Panc1 (cell line): ENCODE results near the gene FBF1. TPM values are rescaled to one million over a fixed set of nuclear protein-coding genes. Genes with fewer than 3 reads are reported as not detected.

Source experiments
- ATAC-seq: fragments of 200-7000 bp; cut with Tn5 transposase; 2 replicates; pipeline ENCODE4 v1.9.1; 2020; ENCODE audit warnings: mild to moderate bottlenecking, moderate library complexity
- BruUV-seq: library from RNA; stranded (reverse); fragments of 400-500 nt; replicated peaks from 2 replicates; lab custom pipeline; 2021; lab: Mats Ljungman, UMichigan
- CTCF ChIA-PET: fragments of 300-600 bp; sonication (Branson Sonifier 250); formaldehyde crosslinking; loops from one replicate; lab custom pipeline; 2022; ENCODE audit warnings: antibody characterized with exemption; lab: Charles Lee
- POLR2A ChIA-PET: fragments of 300-600 bp; sonication (Branson Sonifier 250); formaldehyde crosslinking; loops from one replicate; lab custom pipeline; 2022; ENCODE audit warnings: antibody characterized with exemption; lab: Charles Lee
- DNase-seq: peaks from one replicate; pipeline ENCODE4 v3.0.0-alpha.2; 2010; ENCODE audit warnings: low read depth, low spot score
- H3K27ac ChIP-seq: 2 replicates; pipeline ENCODE4 v1.5.1; 2011; ENCODE audit warnings: mild to moderate bottlenecking, low read length, inconsistent platforms
- H3K27me3 ChIP-seq: fragments of 200-500 bp; sonication (Bioruptor generic); 2 replicates; pipeline ENCODE4 v1.6.0; 2014; ENCODE audit warnings: low read length, inconsistent platforms; ENCODE audit not compliant: control insufficient read depth, insufficient read depth
- H3K36me3 ChIP-seq: fragments of 200-500 bp; sonication (Bioruptor generic); 2 replicates; pipeline ENCODE4 v1.5.1; 2014; ENCODE audit warnings: inconsistent platforms, mild to moderate bottlenecking, low read length, moderate library complexity; ENCODE audit not compliant: control insufficient read depth, insufficient read depth
- H3K4me1 ChIP-seq: 2 replicates; pipeline ENCODE4 v1.5.1; 2011; ENCODE audit warnings: inconsistent platforms, mild to moderate bottlenecking, low read length, moderate library complexity; ENCODE audit not compliant: control insufficient read depth, insufficient read depth
- H3K4me3 ChIP-seq, 2 experiments: 2 replicates each; pipeline ENCODE4 v1.5.1; 2011 to 2012; ENCODE audit warnings: low read depth in 2 of 2, low read length in 2 of 2, mild to moderate bottlenecking in 2 of 2, inconsistent platforms in 1 of 2, moderate library complexity in 1 of 2
- H3K9me3 ChIP-seq: fragments of 200-500 bp; sonication (Bioruptor generic); 2 replicates; pipeline ENCODE4 v1.5.1; 2014; ENCODE audit warnings: low read depth, mild to moderate bottlenecking, inconsistent platforms, low read length, moderate library complexity; ENCODE audit not compliant: control insufficient read depth, insufficient read depth
- CTCF ChIP-seq: fragments of 450-650 bp; IDR thresholded peaks from 2 replicates; pipeline ENCODE4 v1.5.1; 2017; ENCODE audit warnings: mild to moderate bottlenecking
- POLR2AphosphoS5 ChIP-seq: IDR thresholded peaks from 2 replicates; pipeline ENCODE4 v1.6.1; 2012; ENCODE audit warnings: mild to moderate bottlenecking, low read depth, low read length, moderate library complexity
- REST ChIP-seq, 2 experiments: IDR thresholded peaks; 2 replicates each; pipeline ENCODE4 v1.6.1; 2011 to 2012; ENCODE audit warnings: low read depth in 2 of 2, control low read depth in 1 of 2, low read length in 1 of 2, mild to moderate bottlenecking in 1 of 2, moderate library complexity in 1 of 2; ENCODE audit not compliant: insufficient read depth in 1 of 2
- SIN3A ChIP-seq: IDR thresholded peaks from 2 replicates; pipeline ENCODE4 v1.6.1; 2012; ENCODE audit warnings: low read depth, mild to moderate bottlenecking, low read length, moderate library complexity, borderline replicate concordance; ENCODE audit not compliant: insufficient read depth
- TCF7L2 ChIP-seq: IDR thresholded peaks from 2 replicates; pipeline ENCODE4 v1.6.1; 2011; ENCODE audit warnings: mild to moderate bottlenecking, low read depth, low read length, inconsistent platforms
- in situ Hi-C: cut with HindIII; loops from 2 replicates; pipeline ENCODE4 v1.10.0; 2016; ENCODE audit warnings: low sequenced_read_pairs, low pct_unique_long_range_greater_than_20kb
- intact Hi-C: fragments of 100-400 bp; cut with micrococcal nuclease; formaldehyde crosslinking; loops from one replicate; pipeline ENCODE4 v1.10.0; 2022; ENCODE audit not compliant: unreplicated experiment
- total RNA-seq: library from RNA; stranded (reverse); gene quantifications from one replicate; pipeline ENCODE4 v1.2.1, GENCODE V29; 2021; ENCODE audit not compliant: unreplicated experiment

The FBF1 gene
- total RNA-seq, 1 experiment from 2014 or later: 32.5 TPM

- in situ Hi-C loops (loop anchor here (25.0 kb wide), 1 partner anchor 121 kb away; the partner anchor contains the start of genes GALR2 and SRP68), intact Hi-C loops (no loop called here)
- H3K36me3 ChIP-seq: peaks cover 5% of the 10 kb centered on the region; the same call in 1 of the 2 replicates
- no peaks in the 10 kb centered on the region for H3K27me3 ChIP-seq
- H3K4me1 ChIP-seq: peaks cover 10% of the 10 kb centered on the region; the same call in 1 of the 2 replicates
- ChIA-PET CTCF (interaction anchor here (1.0 kb wide), 1 partner anchor 36 kb away, joined by 6 read pairs; the partner anchor contains the start of gene MRPL38), POLR2A (interaction anchor here (0.5 to 0.9 kb wide), 2 partner anchors 63 to 169 kb away, joined by 3 read pairs; partner anchors contain the start of gene TRIM47)
- ATAC-seq (peak; percentile 24; the same call in 1 of the 2 replicates), DNase-seq (no peak)
- H3K9me3 ChIP-seq: no peaks in the 10 kb centered on the region
- BruUV-seq: no TSS peak
- peak overlapping the region; percentile 71 to 77 for H3K4me3 ChIP-seq
- peak overlapping the region; percentile 80 for H3K27ac ChIP-seq
- TF ChIP-seq REST (IDR thresholded peaks at IDR 0.05; ENCODE audit: insufficient read depth in 1 of 2, low read depth in 2 of 2, low read length in 1 of 2) (no peak), SIN3A (no peak), TCF7L2 (no peak), POLR2AphosphoS5 (no peak), CTCF (no peak)
Measured at GRCh38 chr17:75941442-75941819, 589 bp upstream of the FBF1 start.

DNA sequence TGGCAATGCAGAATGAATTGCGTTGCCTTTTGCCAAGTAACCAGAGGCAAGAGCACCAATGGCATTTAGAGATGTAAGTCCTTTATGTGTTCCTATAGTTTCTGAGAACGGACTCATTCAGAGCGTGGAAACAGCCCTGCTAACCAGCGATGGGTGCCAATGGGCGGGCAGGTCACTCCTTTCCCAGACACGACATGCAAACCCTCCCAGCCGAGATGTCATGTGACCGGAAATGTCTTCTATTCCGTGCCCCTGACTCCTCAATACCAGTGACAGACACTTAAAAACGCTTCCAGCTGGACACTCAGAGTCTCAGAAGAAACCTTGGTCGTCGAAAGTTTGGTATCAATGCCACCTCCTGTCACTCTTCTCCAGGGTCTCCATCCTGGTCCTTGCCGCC, 3.2 kb downstream of the FBF1 start:
- ATAC-seq (no peak), DNase-seq (no peak)
- Histone ChIP-seq H3K9me3 (no peaks in the 10 kb centered on the region), H3K4me1 (peaks cover 10% of the 10 kb centered on the region; the same call in 1 of the 2 replicates), H3K27ac (no peak overlapping the region), H3K4me3 (no peak overlapping the region), H3K36me3 (no peaks in the 10 kb centered on the region), H3K27me3 (no peaks in the 10 kb centered on the region)
- BruUV-seq: no TSS peak
- intact Hi-C loops (no loop called here), in situ Hi-C loops (loop anchor here (25.0 kb wide), 1 partner anchor 125 kb away; the partner anchor contains the start of genes GALR2 and SRP68)
- TF ChIP-seq SIN3A (no peak), POLR2AphosphoS5 (no peak), CTCF (no peak), REST (IDR thresholded peaks at IDR 0.05; ENCODE audit: insufficient read depth in 1 of 2, low read depth in 2 of 2, low read length in 1 of 2) (no peak), TCF7L2 (no peak)
- ChIA-PET CTCF (no interaction called here), POLR2A (interaction anchor here (0.6 kb wide), 1 partner anchor 331 kb away, joined by 6 read pairs; no protein-coding TSS in a partner anchor)
